ENCODE results near the gene FAM174B.

FAM174B gene

GRCh38 chr15:92655178-92655995 is at the start of gene FAM174B:
Gene FAM174B (minus strand): TSS chr15:92655775.
- TF ChIP-seq, protein P1, sequence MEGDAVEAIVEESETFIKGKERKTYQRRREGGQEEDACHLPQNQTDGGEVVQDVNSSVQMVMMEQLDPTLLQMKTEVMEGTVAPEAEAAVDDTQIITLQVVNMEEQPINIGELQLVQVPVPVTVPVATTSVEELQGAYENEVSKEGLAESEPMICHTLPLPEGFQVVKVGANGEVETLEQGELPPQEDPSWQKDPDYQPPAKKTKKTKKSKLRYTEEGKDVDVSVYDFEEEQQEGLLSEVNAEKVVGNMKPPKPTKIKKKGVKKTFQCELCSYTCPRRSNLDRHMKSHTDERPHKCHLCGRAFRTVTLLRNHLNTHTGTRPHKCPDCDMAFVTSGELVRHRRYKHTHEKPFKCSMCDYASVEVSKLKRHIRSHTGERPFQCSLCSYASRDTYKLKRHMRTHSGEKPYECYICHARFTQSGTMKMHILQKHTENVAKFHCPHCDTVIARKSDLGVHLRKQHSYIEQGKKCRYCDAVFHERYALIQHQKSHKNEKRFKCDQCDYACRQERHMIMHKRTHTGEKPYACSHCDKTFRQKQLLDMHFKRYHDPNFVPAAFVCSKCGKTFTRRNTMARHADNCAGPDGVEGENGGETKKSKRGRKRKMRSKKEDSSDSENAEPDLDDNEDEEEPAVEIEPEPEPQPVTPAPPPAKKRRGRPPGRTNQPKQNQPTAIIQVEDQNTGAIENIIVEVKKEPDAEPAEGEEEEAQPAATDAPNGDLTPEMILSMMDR (IDR thresholded peaks at IDR 0.05; ENCODE audit: low read length): no peak
- TF ChIP-seq EZH2 (IDR thresholded peaks at IDR 0.05; ENCODE audit: borderline replicate concordance, low read length): no peak
- Histone ChIP-seq H3K9me2 (ENCODE audit: low read depth, low read length) (no peaks in the 10 kb centered on the region), H3K79me2 (ENCODE audit: insufficient read depth, low read length) (no peaks in the 10 kb centered on the region), H3K36me3 (ENCODE audit: insufficient read depth, low read length) (no peaks in the 10 kb centered on the region), H3K27ac (ENCODE audit: low read depth, low read length, poor library complexity, severe bottlenecking) (no peak within 1 kb of the TSS), H3K9me3 (ENCODE audit: low read length) (0 out of 2 replicates have a peak, but pooled peaks cover 2% of the 10 kb centered on the region), H2AFZ (ENCODE audit: low read length) (no peak within 1 kb of the TSS), H3K27me3 (ENCODE audit: insufficient read depth, low read length) (peaks cover 4% of the 10 kb centered on the region; the same call in 1 of the 2 replicates), H3K4me3 (ENCODE audit: low read depth, low read length, poor library complexity, severe bottlenecking) (no peak within 1 kb of the TSS), H3F3A (ENCODE audit: insufficient read depth, low read length) (no peaks in the 10 kb centered on the region), H3K4me2 (ENCODE audit: low read length) (no peak within 1 kb of the TSS), H4K20me1 (ENCODE audit: insufficient read depth, low read length) (no peaks in the 10 kb centered on the region), H3K9ac (ENCODE audit: low read length) (no peak within 1 kb of the TSS), H3K4me1 (ENCODE audit: insufficient read depth, low read length, severe bottlenecking) (no peaks in the 10 kb centered on the region)

DNA sequence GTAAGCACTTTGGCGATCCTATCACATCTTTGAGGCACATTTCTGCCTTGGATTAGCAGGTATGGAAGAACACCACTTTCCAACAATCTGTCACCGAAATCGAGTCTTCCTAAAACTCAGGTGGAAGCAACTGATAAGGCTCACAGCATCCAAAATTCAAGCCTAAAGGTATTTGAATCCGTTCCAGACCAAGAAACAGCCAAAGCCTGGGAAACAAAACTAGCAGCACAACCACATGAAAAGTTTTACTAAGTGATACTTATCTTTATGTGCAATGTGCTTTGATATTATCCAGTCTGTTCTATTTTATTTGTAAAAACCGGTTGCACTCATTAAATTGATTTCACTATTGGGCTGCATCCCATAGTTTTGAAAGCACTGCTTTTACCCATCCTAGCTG is 40.5 kb upstream of the FAM174B start:
- Histone ChIP-seq H3K4me1 (ENCODE audit: insufficient read depth, low read length, severe bottlenecking) (no peaks in the 10 kb centered on the region), H3K4me2 (ENCODE audit: low read length) (no peak overlapping the region), H3K27ac (ENCODE audit: low read depth, low read length, poor library complexity, severe bottlenecking) (no peak overlapping the region), H3K9me2 (ENCODE audit: low read depth, low read length) (no peaks in the 10 kb centered on the region), H4K20me1 (ENCODE audit: insufficient read depth, low read length) (no peaks in the 10 kb centered on the region), H3K4me3 (ENCODE audit: low read depth, low read length, poor library complexity, severe bottlenecking) (no peak overlapping the region), H3K79me2 (ENCODE audit: insufficient read depth, low read length) (no peaks in the 10 kb centered on the region), H3K9me3 (ENCODE audit: low read length) (no peaks in the 10 kb centered on the region), H3F3A (ENCODE audit: insufficient read depth, low read length) (no peaks in the 10 kb centered on the region), H3K36me3 (ENCODE audit: insufficient read depth, low read length) (no peaks in the 10 kb centered on the region), H2AFZ (ENCODE audit: low read length) (no peak overlapping the region), H3K27me3 (ENCODE audit: insufficient read depth, low read length) (no peaks in the 10 kb centered on the region), H3K9ac (ENCODE audit: low read length) (no peak overlapping the region)
- TF ChIP-seq, protein P1 (IDR thresholded peaks at IDR 0.05; ENCODE audit: low read length): no peak
- no peak for TF ChIP-seq EZH2 (IDR thresholded peaks at IDR 0.05; ENCODE audit: borderline replicate concordance, low read length)

DNA sequence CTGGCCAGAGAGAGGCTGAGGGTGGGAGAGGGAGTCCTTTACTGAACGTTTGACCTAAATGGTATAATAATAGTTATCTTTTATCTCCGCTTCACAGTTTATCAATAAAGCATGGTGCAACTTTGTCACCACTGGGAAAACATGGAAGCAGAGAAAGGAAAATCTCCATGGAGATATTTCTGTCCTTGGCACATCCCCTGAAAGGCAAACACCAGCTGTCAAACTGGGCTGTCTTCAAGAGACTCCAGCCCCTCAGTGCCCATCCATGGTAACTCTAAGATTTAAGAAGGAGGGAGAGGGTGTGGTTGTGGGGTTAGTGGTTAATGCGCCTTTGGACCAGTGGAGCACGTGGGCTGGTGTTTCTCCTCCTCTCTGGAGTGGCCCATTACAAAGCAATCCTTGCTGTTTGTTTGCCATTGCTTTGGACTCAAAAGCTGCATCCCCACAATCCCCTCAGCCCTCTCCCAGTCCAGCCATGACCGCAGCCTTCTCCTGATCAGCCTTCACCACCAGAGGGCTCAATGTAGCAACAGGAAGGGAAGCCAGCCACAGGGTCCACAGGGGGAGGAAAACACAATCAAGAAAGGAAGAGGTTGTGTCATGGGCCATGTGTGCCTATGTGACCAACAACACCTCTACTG is 38.2 kb upstream of the FAM174B start:
- Histone ChIP-seq H3F3A (ENCODE audit: insufficient read depth, low read length) (no peaks in the 10 kb centered on the region), H3K4me3 (ENCODE audit: low read depth, low read length, poor library complexity, severe bottlenecking) (no peak overlapping the region), H4K20me1 (ENCODE audit: insufficient read depth, low read length) (no peaks in the 10 kb centered on the region), H3K79me2 (ENCODE audit: insufficient read depth, low read length) (no peaks in the 10 kb centered on the region), H3K9me3 (ENCODE audit: low read length) (no peaks in the 10 kb centered on the region), H3K27me3 (ENCODE audit: insufficient read depth, low read length) (peaks cover 2% of the 10 kb centered on the region; the same call in 1 of the 2 replicates), H3K36me3 (ENCODE audit: insufficient read depth, low read length) (no peaks in the 10 kb centered on the region; the same call in 1 of the 2 replicates), H3K9ac (ENCODE audit: low read length) (no peak overlapping the region), H3K27ac (ENCODE audit: low read depth, low read length, poor library complexity, severe bottlenecking) (no peak overlapping the region), H3K9me2 (ENCODE audit: low read depth, low read length) (no peaks in the 10 kb centered on the region), H3K4me1 (ENCODE audit: insufficient read depth, low read length, severe bottlenecking) (no peaks in the 10 kb centered on the region), H3K4me2 (ENCODE audit: low read length) (no peak overlapping the region), H2AFZ (ENCODE audit: low read length) (no peak overlapping the region)
- no peak for TF ChIP-seq EZH2 (IDR thresholded peaks at IDR 0.05; ENCODE audit: borderline replicate concordance, low read length)
- TF ChIP-seq, protein P1 (IDR thresholded peaks at IDR 0.05; ENCODE audit: low read length): peak; percentile 35

All from OCI-LY1 (cell line).